Testis (tissue), 2 donors: ENCODE measurements around the gene CUEDC1.

Experiments used
- POLR2A ChIP-seq: fragments of 450-650 bp; IDR thresholded peaks from one replicate; pipeline ENCODE4 v1.6.1; 2017; ENCODE audit warnings: antibody characterized with exemption, mild to moderate bottlenecking, moderate library complexity
- TF ChIP-seq, protein P1 (sequence below), 3 experiments: fragments of 450-650 bp in 2 of 3; fragments of 200-600 bp in 1 of 3; sonication (generic) in 1 of 3; IDR thresholded peaks; one replicate each; pipeline ENCODE4 v1.5.1; 2016 to 2019; ENCODE audit warnings: antibody characterized with exemption in 3 of 3, mild to moderate bottlenecking in 2 of 3, moderate library complexity in 1 of 3

- TF ChIP-seq, protein P1, sequence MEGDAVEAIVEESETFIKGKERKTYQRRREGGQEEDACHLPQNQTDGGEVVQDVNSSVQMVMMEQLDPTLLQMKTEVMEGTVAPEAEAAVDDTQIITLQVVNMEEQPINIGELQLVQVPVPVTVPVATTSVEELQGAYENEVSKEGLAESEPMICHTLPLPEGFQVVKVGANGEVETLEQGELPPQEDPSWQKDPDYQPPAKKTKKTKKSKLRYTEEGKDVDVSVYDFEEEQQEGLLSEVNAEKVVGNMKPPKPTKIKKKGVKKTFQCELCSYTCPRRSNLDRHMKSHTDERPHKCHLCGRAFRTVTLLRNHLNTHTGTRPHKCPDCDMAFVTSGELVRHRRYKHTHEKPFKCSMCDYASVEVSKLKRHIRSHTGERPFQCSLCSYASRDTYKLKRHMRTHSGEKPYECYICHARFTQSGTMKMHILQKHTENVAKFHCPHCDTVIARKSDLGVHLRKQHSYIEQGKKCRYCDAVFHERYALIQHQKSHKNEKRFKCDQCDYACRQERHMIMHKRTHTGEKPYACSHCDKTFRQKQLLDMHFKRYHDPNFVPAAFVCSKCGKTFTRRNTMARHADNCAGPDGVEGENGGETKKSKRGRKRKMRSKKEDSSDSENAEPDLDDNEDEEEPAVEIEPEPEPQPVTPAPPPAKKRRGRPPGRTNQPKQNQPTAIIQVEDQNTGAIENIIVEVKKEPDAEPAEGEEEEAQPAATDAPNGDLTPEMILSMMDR (IDR thresholded peaks at IDR 0.05): no peak
- TF ChIP-seq POLR2A: no peak
Observed at GRCh38 chr17:57885148-57885915, 69.9 kb downstream of the CUEDC1 start.
